Measurements from ENCODE around the gene HABP4. TPM values are rescaled to one million over a fixed set of nuclear protein-coding genes. Genes with fewer than 3 reads are reported as not detected.

The HABP4 gene
- total and polyA plus RNA-seq, 4 donors = 1.1 to 4.0 (median 2.9) TPM

DNA sequence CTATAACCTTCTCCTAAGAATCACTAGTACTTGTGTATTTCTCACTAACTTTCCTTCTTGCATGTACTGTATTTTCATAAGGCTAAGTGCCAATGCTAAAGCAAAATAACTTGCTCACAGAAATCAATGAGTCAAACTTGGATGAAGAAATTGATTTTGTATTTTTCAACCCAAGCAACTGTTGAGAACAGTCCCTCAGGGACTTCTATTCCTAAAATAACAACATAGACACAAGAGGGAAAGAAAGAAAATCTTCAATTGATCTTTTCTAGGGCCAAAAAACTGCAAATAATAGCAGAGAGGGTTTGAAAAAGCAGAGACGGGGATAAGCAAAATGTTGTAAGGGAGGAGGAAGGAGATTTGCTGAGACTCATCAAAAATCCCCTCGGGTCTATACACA is 69.8 kb downstream of the HABP4 start:
- Histone ChIP-seq H3K36me3 (ENCODE audit: control insufficient read depth in 4 of 4, insufficient read depth in 3 of 4, low read depth in 1 of 4, low read length in 3 of 4) (peaks cover 2 to 14% (median 5%) of the 10 kb centered on the region in 4 donors), H3K27ac (ENCODE audit: low read depth in 1 of 2, low read length in 2 of 2) (no peak overlapping the region), H3K27me3 (ENCODE audit: control insufficient read depth in 4 of 4, insufficient read depth in 4 of 4, low read length in 3 of 4) (no peaks in the 10 kb centered on the region), H3K4me3 (ENCODE audit: low read depth in 1 of 3, low read length in 3 of 3) (no peak overlapping the region), H3K9ac (ENCODE audit: low read depth in 1 of 2, low read length in 2 of 2) (no peak overlapping the region), H3K4me1 (ENCODE audit: control insufficient read depth in 4 of 4, insufficient read depth in 4 of 4, low read length in 3 of 4) (peaks cover 0 to 3% (median 0%) of the 10 kb centered on the region in 4 donors), H3K9me3 (ENCODE audit: control insufficient read depth in 4 of 4, low read length in 3 of 4) (no peaks in the 10 kb centered on the region)
- WGBS = 90% methylated on average over 2 of the region's 2 CpGs
- TF ChIP-seq, protein P1, sequence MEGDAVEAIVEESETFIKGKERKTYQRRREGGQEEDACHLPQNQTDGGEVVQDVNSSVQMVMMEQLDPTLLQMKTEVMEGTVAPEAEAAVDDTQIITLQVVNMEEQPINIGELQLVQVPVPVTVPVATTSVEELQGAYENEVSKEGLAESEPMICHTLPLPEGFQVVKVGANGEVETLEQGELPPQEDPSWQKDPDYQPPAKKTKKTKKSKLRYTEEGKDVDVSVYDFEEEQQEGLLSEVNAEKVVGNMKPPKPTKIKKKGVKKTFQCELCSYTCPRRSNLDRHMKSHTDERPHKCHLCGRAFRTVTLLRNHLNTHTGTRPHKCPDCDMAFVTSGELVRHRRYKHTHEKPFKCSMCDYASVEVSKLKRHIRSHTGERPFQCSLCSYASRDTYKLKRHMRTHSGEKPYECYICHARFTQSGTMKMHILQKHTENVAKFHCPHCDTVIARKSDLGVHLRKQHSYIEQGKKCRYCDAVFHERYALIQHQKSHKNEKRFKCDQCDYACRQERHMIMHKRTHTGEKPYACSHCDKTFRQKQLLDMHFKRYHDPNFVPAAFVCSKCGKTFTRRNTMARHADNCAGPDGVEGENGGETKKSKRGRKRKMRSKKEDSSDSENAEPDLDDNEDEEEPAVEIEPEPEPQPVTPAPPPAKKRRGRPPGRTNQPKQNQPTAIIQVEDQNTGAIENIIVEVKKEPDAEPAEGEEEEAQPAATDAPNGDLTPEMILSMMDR (IDR thresholded peaks at IDR 0.05; ENCODE audit: low read depth, low read length, missing input control) = no peak
- TF ChIP-seq YY1 (IDR thresholded peaks at IDR 0.05) = no peak
- no peak for TF ChIP-seq GABPA (IDR thresholded peaks at IDR 0.05 in 1 of 2, conservative IDR thresholded peaks at IDR 0.05 in 1 of 2)
- TF ChIP-seq RXRA (IDR thresholded peaks at IDR 0.05) = no peak
- TF ChIP-seq RAD21 (IDR thresholded peaks at IDR 0.05) = no peak
- no peak for TF ChIP-seq HNF4A (conservative IDR thresholded peaks at IDR 0.05)
- TF ChIP-seq JUND (IDR thresholded peaks at IDR 0.05) = no peak
- TF ChIP-seq EGR1 (IDR thresholded peaks at IDR 0.05; ENCODE audit: low read depth in 2 of 2) = no peak
- no peak for TF ChIP-seq FOXA1 (IDR thresholded peaks at IDR 0.05)
- TF ChIP-seq NR2F2 (IDR thresholded peaks at IDR 0.05) = no peak
- TF ChIP-seq SP1 (IDR thresholded peaks at IDR 0.05) = no peak
- TF ChIP-seq, protein P2, sequence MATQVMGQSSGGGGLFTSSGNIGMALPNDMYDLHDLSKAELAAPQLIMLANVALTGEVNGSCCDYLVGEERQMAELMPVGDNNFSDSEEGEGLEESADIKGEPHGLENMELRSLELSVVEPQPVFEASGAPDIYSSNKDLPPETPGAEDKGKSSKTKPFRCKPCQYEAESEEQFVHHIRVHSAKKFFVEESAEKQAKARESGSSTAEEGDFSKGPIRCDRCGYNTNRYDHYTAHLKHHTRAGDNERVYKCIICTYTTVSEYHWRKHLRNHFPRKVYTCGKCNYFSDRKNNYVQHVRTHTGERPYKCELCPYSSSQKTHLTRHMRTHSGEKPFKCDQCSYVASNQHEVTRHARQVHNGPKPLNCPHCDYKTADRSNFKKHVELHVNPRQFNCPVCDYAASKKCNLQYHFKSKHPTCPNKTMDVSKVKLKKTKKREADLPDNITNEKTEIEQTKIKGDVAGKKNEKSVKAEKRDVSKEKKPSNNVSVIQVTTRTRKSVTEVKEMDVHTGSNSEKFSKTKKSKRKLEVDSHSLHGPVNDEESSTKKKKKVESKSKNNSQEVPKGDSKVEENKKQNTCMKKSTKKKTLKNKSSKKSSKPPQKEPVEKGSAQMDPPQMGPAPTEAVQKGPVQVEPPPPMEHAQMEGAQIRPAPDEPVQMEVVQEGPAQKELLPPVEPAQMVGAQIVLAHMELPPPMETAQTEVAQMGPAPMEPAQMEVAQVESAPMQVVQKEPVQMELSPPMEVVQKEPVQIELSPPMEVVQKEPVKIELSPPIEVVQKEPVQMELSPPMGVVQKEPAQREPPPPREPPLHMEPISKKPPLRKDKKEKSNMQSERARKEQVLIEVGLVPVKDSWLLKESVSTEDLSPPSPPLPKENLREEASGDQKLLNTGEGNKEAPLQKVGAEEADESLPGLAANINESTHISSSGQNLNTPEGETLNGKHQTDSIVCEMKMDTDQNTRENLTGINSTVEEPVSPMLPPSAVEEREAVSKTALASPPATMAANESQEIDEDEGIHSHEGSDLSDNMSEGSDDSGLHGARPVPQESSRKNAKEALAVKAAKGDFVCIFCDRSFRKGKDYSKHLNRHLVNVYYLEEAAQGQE (IDR thresholded peaks at IDR 0.05) = no peak
- no peak for TF ChIP-seq TAF1 (conservative IDR thresholded peaks at IDR 0.05)
- DNase-seq (ENCODE audit: low spot score) = no peak

DNA sequence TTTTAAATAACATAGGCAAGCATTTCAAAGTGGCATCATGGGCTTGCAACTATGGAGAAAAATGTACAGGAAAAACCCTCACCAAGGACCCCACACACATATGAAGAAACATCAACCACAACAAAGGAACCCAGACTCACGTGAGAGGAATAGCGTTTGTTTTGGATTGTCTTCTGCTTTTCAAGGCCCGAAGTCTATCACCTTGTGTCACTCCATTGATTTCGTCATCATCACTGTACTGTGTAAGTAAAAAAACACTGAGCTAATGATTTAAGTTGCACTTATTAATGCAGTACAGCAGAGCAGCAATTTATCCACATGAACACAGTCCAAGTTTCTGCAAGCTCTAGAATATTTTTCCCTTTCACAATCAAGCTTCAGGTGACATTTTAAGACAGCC is 72.4 kb downstream of the HABP4 start:
- no peaks in the 10 kb centered on the region for H3K4me1 ChIP-seq (ENCODE audit: control insufficient read depth in 4 of 4, insufficient read depth in 4 of 4, low read length in 3 of 4)
- 43% methylated on average over 4 of the region's 4 CpGs for WGBS
- no peak overlapping the region for H3K27ac ChIP-seq (ENCODE audit: low read depth in 1 of 2, low read length in 2 of 2)
- no peaks in the 10 kb centered on the region for H3K9me3 ChIP-seq (ENCODE audit: control insufficient read depth in 4 of 4, low read length in 3 of 4)
- no peak for DNase-seq (ENCODE audit: low spot score)
- no peak overlapping the region for H3K9ac ChIP-seq (ENCODE audit: low read depth in 1 of 2, low read length in 2 of 2)
- H3K27me3 ChIP-seq (ENCODE audit: control insufficient read depth in 4 of 4, insufficient read depth in 4 of 4, low read length in 3 of 4) = no peaks in the 10 kb centered on the region
- no peak overlapping the region for H3K4me3 ChIP-seq (ENCODE audit: low read depth in 1 of 3, low read length in 3 of 3)
- peaks cover 2 to 14% (median 5%) of the 10 kb centered on the region in 4 donors for H3K36me3 ChIP-seq (ENCODE audit: control insufficient read depth in 4 of 4, insufficient read depth in 3 of 4, low read depth in 1 of 4, low read length in 3 of 4)
- TF ChIP-seq, protein P3, sequence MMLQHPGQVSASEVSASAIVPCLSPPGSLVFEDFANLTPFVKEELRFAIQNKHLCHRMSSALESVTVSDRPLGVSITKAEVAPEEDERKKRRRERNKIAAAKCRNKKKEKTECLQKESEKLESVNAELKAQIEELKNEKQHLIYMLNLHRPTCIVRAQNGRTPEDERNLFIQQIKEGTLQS (IDR thresholded peaks at IDR 0.05) = no peak
- no peak for TF ChIP-seq RAD21 (IDR thresholded peaks at IDR 0.05)
- TF ChIP-seq HNF4A (conservative IDR thresholded peaks at IDR 0.05) = no peak
- no peak for TF ChIP-seq YY1 (IDR thresholded peaks at IDR 0.05)
- TF ChIP-seq, protein P4, sequence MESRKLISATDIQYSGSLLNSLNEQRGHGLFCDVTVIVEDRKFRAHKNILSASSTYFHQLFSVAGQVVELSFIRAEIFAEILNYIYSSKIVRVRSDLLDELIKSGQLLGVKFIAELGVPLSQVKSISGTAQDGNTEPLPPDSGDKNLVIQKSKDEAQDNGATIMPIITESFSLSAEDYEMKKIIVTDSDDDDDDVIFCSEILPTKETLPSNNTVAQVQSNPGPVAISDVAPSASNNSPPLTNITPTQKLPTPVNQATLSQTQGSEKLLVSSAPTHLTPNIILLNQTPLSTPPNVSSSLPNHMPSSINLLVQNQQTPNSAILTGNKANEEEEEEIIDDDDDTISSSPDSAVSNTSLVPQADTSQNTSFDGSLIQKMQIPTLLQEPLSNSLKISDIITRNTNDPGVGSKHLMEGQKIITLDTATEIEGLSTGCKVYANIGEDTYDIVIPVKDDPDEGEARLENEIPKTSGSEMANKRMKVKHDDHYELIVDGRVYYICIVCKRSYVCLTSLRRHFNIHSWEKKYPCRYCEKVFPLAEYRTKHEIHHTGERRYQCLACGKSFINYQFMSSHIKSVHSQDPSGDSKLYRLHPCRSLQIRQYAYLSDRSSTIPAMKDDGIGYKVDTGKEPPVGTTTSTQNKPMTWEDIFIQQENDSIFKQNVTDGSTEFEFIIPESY (IDR thresholded peaks at IDR 0.05) = no peak
- no peak for TF ChIP-seq RXRA (IDR thresholded peaks at IDR 0.05)
- no peak for TF ChIP-seq NR2F2 (IDR thresholded peaks at IDR 0.05)
- TF ChIP-seq, protein P2 (IDR thresholded peaks at IDR 0.05) = no peak
- no peak for TF ChIP-seq EGR1 (IDR thresholded peaks at IDR 0.05; ENCODE audit: low read depth in 2 of 2)
- TF ChIP-seq SP1 (IDR thresholded peaks at IDR 0.05) = no peak
- TF ChIP-seq, protein P1 (IDR thresholded peaks at IDR 0.05; ENCODE audit: low read depth, low read length, missing input control) = no peak
- no peak for TF ChIP-seq GABPA (IDR thresholded peaks at IDR 0.05 in 1 of 2, conservative IDR thresholded peaks at IDR 0.05 in 1 of 2)
- no peak for TF ChIP-seq FOXA2 (IDR thresholded peaks at IDR 0.05)
- no peak for TF ChIP-seq TAF1 (conservative IDR thresholded peaks at IDR 0.05)
- no peak for TF ChIP-seq JUND (IDR thresholded peaks at IDR 0.05)
- TF ChIP-seq HNF4G (IDR thresholded peaks at IDR 0.05) = no peak
- TF ChIP-seq, protein P5, sequence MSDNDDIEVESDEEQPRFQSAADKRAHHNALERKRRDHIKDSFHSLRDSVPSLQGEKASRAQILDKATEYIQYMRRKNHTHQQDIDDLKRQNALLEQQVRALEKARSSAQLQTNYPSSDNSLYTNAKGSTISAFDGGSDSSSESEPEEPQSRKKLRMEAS (IDR thresholded peaks at IDR 0.05) = no peak

All from liver (tissue), 9 donors.